Peyer's patch (tissue), 4 donors: ENCODE results near the gene CCDC89.

Source experiments
- CTCF ChIP-seq, 6 experiments: fragments of 450-650 bp in 4 of 6; fragments of 200-600 bp in 2 of 6; sonication (generic) in 1 of 6; IDR thresholded peaks; one replicate each; pipeline ENCODE4 v1.5.1; 2017 to 2019; ENCODE audit warnings: antibody characterized with exemption in 6 of 6, mild to moderate bottlenecking in 3 of 6, moderate library complexity in 1 of 6
- POLR2A ChIP-seq, 2 donors: fragments of 450-650 bp; IDR thresholded peaks; one replicate each; pipeline ENCODE4 v1.5.1; 2017; ENCODE audit warnings: antibody characterized with exemption in 2 of 2, mild to moderate bottlenecking in 2 of 2, moderate library complexity in 2 of 2

GRCh38 chr11:85661972-85662664 lies 23.9 kb downstream of the CCDC89 start:
- TF ChIP-seq CTCF (IDR thresholded peaks at IDR 0.05): no peak
- no peak for TF ChIP-seq POLR2A (IDR thresholded peaks at IDR 0.05)
